Activated naive CD4-positive, alpha-beta T cell treated with anti-CD3 and anti-CD28 coated beads for 36 hours (primary cell): ENCODE data around the gene PIGR. TPM values are rescaled to one million over a fixed set of nuclear protein-coding genes. Genes with fewer than 3 reads are reported as not detected.
A peak's percentile ranks its signal among the peaks of the same experiment; 100 is the strongest.

Source experiments
- CTCF ChIA-PET: fragments of 350-600 bp; sonication (Branson Sonifier 250); formaldehyde crosslinking; loops from one replicate; lab custom pipeline; 2021; ENCODE audit warnings: antibody characterized with exemption; lab: Charles Lee
- DNase-seq: peaks from one replicate; pipeline ENCODE4 v3.0.0-alpha.2; 2020
- H3K27ac Mint-ChIP-seq: one replicate; pipeline ENCODE4 v1.8.0; 2021; ENCODE audit warnings: mild to moderate bottlenecking, mixed read lengths
- H3K27me3 Mint-ChIP-seq: one replicate; pipeline ENCODE4 v1.8.0; 2021; ENCODE audit warnings: low read depth, mixed read lengths
- H3K36me3 Mint-ChIP-seq: one replicate; pipeline ENCODE4 v1.8.0; 2021; ENCODE audit warnings: low read depth, mixed read lengths
- H3K4me1 Mint-ChIP-seq: one replicate; pipeline ENCODE4 v1.8.0; 2021; ENCODE audit warnings: low read depth, mixed read lengths
- H3K4me3 Mint-ChIP-seq: one replicate; pipeline ENCODE4 v1.8.0; 2021; ENCODE audit warnings: mild to moderate bottlenecking, moderate library complexity, mixed read lengths
- H3K9me3 Mint-ChIP-seq: one replicate; pipeline ENCODE4 v1.8.0; 2021; ENCODE audit warnings: mixed read lengths
- intact Hi-C: fragments of 100-400 bp; cut with micrococcal nuclease; formaldehyde crosslinking; loops from one replicate; pipeline ENCODE4 v1.15.1; 2023
- total RNA-seq, 2 experiments: library from RNA; stranded (reverse); gene quantifications; one replicate each; pipeline ENCODE4 v1.2.3, GENCODE V29; 2021

Gene PIGR, protein sequence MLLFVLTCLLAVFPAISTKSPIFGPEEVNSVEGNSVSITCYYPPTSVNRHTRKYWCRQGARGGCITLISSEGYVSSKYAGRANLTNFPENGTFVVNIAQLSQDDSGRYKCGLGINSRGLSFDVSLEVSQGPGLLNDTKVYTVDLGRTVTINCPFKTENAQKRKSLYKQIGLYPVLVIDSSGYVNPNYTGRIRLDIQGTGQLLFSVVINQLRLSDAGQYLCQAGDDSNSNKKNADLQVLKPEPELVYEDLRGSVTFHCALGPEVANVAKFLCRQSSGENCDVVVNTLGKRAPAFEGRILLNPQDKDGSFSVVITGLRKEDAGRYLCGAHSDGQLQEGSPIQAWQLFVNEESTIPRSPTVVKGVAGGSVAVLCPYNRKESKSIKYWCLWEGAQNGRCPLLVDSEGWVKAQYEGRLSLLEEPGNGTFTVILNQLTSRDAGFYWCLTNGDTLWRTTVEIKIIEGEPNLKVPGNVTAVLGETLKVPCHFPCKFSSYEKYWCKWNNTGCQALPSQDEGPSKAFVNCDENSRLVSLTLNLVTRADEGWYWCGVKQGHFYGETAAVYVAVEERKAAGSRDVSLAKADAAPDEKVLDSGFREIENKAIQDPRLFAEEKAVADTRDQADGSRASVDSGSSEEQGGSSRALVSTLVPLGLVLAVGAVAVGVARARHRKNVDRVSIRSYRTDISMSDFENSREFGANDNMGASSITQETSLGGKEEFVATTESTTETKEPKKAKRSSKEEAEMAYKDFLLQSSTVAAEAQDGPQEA
- total RNA-seq = under 1 TPM in 1 of 2 experiments, not detected in 1; 0.10 TPM

DNA sequence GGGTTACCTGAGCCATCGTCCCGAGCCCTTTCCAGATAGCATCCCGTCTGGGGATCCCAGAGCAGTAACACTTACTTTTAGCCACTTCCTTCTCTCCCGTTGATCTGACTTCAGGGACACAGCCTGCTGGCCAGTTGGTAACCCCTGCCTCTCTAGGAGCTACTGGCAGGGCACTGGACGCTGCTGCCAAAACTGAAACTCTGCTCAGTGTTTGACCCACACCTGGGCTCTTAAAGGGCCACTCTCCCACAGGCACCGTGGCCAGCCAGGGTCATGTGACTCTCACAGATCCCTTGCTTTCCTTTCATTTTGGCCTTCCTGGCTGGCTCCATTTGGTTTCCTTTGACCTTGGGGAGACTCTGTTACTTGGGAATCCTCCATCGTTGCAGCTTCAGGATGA, at the start of gene PIGR:
TSS of gene PIGR (minus strand) at position 206 of the 400 bp plus-strand sequence. CDS start 5,935 bp downstream, outside the sequence.
- CTCF ChIA-PET = interaction anchor here (0.9 to 2.6 kb wide), 3 partner anchors 10 to 37 kb away, joined by 3 to 9 read pairs (median 5); no protein-coding TSS in a partner anchor
- no peaks in the 10 kb centered on the region for H3K36me3 Mint-ChIP-seq

GRCh38 chr1:206992790-206993189, 46.5 kb upstream of the PIGR start:
- Mint-ChIP-seq H3K9me3 (no peaks in the 10 kb centered on the region), H3K36me3 (no peaks in the 10 kb centered on the region), H3K4me3 (no peak overlapping the region), H3K27me3 (peaks cover 4% of the 10 kb centered on the region), H3K27ac (no peak overlapping the region), H3K4me1 (no peaks in the 10 kb centered on the region)
- CTCF ChIA-PET = interaction anchor here (1.2 to 3.3 kb wide), 3 partner anchors 11 to 59 kb away, joined by 3 to 23 read pairs (median 20); no protein-coding TSS in a partner anchor
- no peak for DNase-seq
- intact Hi-C loops = no loop called here

More for the DNA sequence above, at the start of gene PIGR:
- Mint-ChIP-seq H3K27me3 (peaks cover 2% of the 10 kb centered on the region), H3K4me3 (no peak within 1 kb of the TSS), H3K27ac (no peak within 1 kb of the TSS), H3K9me3 (peaks cover 1% of the 10 kb centered on the region), H3K4me1 (no peaks in the 10 kb centered on the region)
- intact Hi-C loops = no loop called here
- DNase-seq = no peak

DNA sequence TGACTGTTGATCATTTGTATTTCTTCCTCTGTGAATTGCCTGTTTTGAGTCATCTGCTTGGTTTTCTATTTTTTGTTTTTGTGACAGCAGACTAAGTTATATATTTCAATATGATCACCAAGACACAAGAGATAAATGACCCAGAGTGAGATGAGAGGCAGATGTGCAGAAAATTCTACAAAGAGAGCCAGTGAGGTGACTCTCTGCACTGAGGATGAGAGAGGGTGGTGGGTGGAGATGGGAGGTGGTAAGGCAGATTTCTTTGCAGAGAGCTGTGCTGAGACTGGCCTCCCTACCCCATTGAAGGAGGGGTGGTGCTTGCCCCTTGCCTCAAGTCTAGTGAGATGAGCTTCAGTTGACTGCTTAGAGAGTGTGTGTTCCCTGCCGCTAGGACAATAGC, 41.6 kb upstream of the PIGR start:
- H3K4me1 Mint-ChIP-seq = no peaks in the 10 kb centered on the region
- H3K36me3 Mint-ChIP-seq = no peaks in the 10 kb centered on the region
- CTCF ChIA-PET = interaction anchor here (0.6 to 1.2 kb wide), 3 partner anchors 16 to 410 kb away, joined by 3 read pairs; no protein-coding TSS in a partner anchor
- no peak for DNase-seq
- H3K9me3 Mint-ChIP-seq = no peaks in the 10 kb centered on the region
- intact Hi-C loops = loop anchor here (10.0 kb wide), 1 partner anchor 493 kb away; no protein-coding TSS in a partner anchor
- peaks cover 4% of the 10 kb centered on the region for H3K27me3 Mint-ChIP-seq
- no peak overlapping the region for H3K27ac Mint-ChIP-seq
- H3K4me3 Mint-ChIP-seq = no peak overlapping the region

GRCh38 chr1:206986885-206987284, 40.6 kb upstream of the PIGR start:
- intact Hi-C loops = loop anchor here (10.0 kb wide), 1 partner anchor 492 kb away; no protein-coding TSS in a partner anchor
- CTCF ChIA-PET = interaction anchor here (1.2 kb wide), 1 partner anchor 15 kb away, joined by 3 read pairs; no protein-coding TSS in a partner anchor
- DNase-seq = no peak
- Mint-ChIP-seq H3K4me3 (no peak overlapping the region), H3K27me3 (peaks cover 4% of the 10 kb centered on the region), H3K27ac (no peak overlapping the region), H3K36me3 (no peaks in the 10 kb centered on the region), H3K9me3 (no peaks in the 10 kb centered on the region), H3K4me1 (no peaks in the 10 kb centered on the region)

- Mint-ChIP-seq H3K27ac (no peak overlapping the region), H3K27me3 (peaks cover 4% of the 10 kb centered on the region), H3K36me3 (no peaks in the 10 kb centered on the region), H3K4me3 (no peak overlapping the region), H3K9me3 (no peaks in the 10 kb centered on the region), H3K4me1 (no peaks in the 10 kb centered on the region)
- CTCF ChIA-PET = interaction anchor here (0.9 to 1.0 kb wide), 2 partner anchors 51 to 252 kb away, joined by 3 read pairs; no protein-coding TSS in a partner anchor
- no peak for DNase-seq
- intact Hi-C loops = loop anchor here (10.0 kb wide), 1 partner anchor 492 kb away; no protein-coding TSS in a partner anchor
Measured at GRCh38 chr1:206986402-206986801, 40.1 kb upstream of the PIGR start.

GRCh38 chr1:206985162-206985749, 39.0 kb upstream of the PIGR start:
- no peaks in the 10 kb centered on the region for H3K4me1 Mint-ChIP-seq
- CTCF ChIA-PET = interaction anchor here (0.9 to 1.0 kb wide), 2 partner anchors 50 to 251 kb away, joined by 3 read pairs; no protein-coding TSS in a partner anchor
- peaks cover 4% of the 10 kb centered on the region for H3K27me3 Mint-ChIP-seq
- no peak overlapping the region for H3K27ac Mint-ChIP-seq
- no peak for DNase-seq
- no peak overlapping the region for H3K4me3 Mint-ChIP-seq
- H3K36me3 Mint-ChIP-seq = no peaks in the 10 kb centered on the region
- no peaks in the 10 kb centered on the region for H3K9me3 Mint-ChIP-seq
- intact Hi-C loops = loop anchor here (10.0 kb wide), 1 partner anchor 490 kb away; no protein-coding TSS in a partner anchor

- no peaks in the 10 kb centered on the region for H3K9me3 Mint-ChIP-seq
- CTCF ChIA-PET = interaction anchor here (0.6 to 7.1 kb wide), 38 partner anchors 9 to 492 kb away, joined by 3 to 124 read pairs (median 5); partner anchors contain the start of genes DYRK3, FCAMR, FCMR and IL20
- no peak overlapping the region for H3K27ac Mint-ChIP-seq
Measured at GRCh38 chr1:206982216-206982615, 36.0 kb upstream of the PIGR start.

DNA sequence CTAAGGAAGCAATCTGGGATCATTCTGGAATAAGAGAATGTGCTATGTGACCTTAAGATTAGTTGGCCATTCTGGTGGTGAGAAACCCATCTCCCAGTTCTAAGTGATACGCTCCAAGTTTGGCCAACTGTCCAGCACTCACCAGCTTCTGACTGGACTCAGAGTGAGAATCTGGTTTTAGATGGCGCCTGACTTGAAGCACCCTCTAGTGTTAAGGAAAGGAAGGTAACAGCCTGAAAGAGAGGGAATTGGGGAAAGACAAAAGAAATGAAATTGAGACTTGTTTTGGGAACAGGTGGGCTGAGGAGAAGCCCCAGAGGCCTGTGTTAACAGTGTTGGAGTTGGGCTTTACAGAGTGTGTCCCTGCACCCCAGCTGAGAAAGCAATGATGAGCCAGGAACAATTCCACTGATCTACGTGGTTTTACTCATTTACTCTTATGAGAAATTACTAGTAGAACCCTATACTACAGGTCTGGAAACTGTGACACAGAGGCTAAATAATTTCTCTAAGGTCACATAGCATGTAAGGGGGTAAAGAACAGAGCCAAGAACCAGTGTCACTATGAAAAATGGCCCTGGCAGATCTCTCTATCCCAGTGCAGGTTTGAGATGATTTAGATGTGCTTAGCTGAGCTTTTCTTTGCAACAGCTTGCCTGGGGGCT, 33.2 kb upstream of the PIGR start:
- Mint-ChIP-seq H3K36me3 (no peaks in the 10 kb centered on the region), H3K9me3 (no peaks in the 10 kb centered on the region), H3K27me3 (no peaks in the 10 kb centered on the region), H3K4me3 (no peak overlapping the region), H3K4me1 (no peaks in the 10 kb centered on the region), H3K27ac (no peak overlapping the region)
- intact Hi-C loops = loop anchor here (10.0 kb wide), 1 partner anchor 485 kb away; no protein-coding TSS in a partner anchor
- no peak for DNase-seq
- CTCF ChIA-PET = interaction anchor here (0.6 to 7.1 kb wide), 13 partner anchors 8 to 253 kb away, joined by 3 to 124 read pairs (median 3); partner anchors contain the start of genes FCAMR and IL20

More at GRCh38 chr1:206982216-206982615, 36.0 kb upstream of the PIGR start:
- Mint-ChIP-seq H3K4me1 (no peaks in the 10 kb centered on the region), H3K36me3 (no peaks in the 10 kb centered on the region), H3K27me3 (no peaks in the 10 kb centered on the region), H3K4me3 (no peak overlapping the region)
- intact Hi-C loops = loop anchor here (1.0 to 10.0 kb wide), 8 partner anchors 47 to 487 kb away; partner anchors contain the start of genes DYRK3 and IL20
- DNase-seq = peak; percentile 78

GRCh38 chr1:206978259-206978658, 32.0 kb upstream of the PIGR start:
- Mint-ChIP-seq H3K4me1 (no peaks in the 10 kb centered on the region), H3K9me3 (no peaks in the 10 kb centered on the region), H3K27ac (no peak overlapping the region), H3K4me3 (no peak overlapping the region), H3K27me3 (no peaks in the 10 kb centered on the region), H3K36me3 (no peaks in the 10 kb centered on the region)
- intact Hi-C loops = no loop called here
- no peak for DNase-seq
- CTCF ChIA-PET = interaction anchor here (1.6 to 7.1 kb wide), 3 partner anchors 46 to 233 kb away, joined by 3 to 124 read pairs (median 3); no protein-coding TSS in a partner anchor

DNA sequence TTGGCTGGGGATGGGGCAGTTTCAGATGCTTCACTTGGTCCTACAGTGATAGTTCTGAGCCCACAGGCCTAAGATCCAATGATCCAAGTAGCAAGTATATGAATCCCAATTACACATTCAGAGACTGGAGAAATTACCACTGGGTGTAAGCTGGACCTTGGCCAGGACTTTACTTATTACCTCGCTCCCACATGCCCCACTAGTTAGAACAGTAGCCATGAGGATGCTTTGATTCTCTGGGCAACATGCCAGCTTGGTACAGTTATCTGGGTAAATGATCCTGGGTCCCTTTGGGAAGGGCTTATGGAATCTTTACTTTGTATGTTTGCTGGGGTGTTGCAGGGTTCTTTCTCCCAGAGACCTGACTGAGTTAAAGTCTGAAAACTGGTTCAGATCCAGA, 29.0 kb upstream of the PIGR start:
- Mint-ChIP-seq H3K4me1 (no peaks in the 10 kb centered on the region), H3K9me3 (no peaks in the 10 kb centered on the region), H3K27ac (no peak overlapping the region), H3K27me3 (no peaks in the 10 kb centered on the region), H3K36me3 (no peaks in the 10 kb centered on the region), H3K4me3 (no peak overlapping the region)
- intact Hi-C loops = no loop called here
- no peak for DNase-seq
- CTCF ChIA-PET = interaction anchor here (0.6 kb wide), 1 partner anchor 103 kb away, joined by 3 read pairs; no protein-coding TSS in a partner anchor

GRCh38 chr1:206974140-206974539, 27.9 kb upstream of the PIGR start:
- CTCF ChIA-PET = interaction anchor here (0.6 to 5.1 kb wide), 7 partner anchors 7 to 248 kb away, joined by 3 to 38 read pairs (median 5); no protein-coding TSS in a partner anchor

More at GRCh38 chr1:206974140-206974539, 27.9 kb upstream of the PIGR start:
- intact Hi-C loops = no loop called here
- Mint-ChIP-seq H3K4me3 (no peak overlapping the region), H3K4me1 (no peaks in the 10 kb centered on the region), H3K36me3 (no peaks in the 10 kb centered on the region), H3K9me3 (no peaks in the 10 kb centered on the region), H3K27ac (no peak overlapping the region), H3K27me3 (no peaks in the 10 kb centered on the region)
- DNase-seq = no peak
